HepG2 (cell line): ENCODE results near the gene NTN4. TPM values are rescaled to one million over a fixed set of nuclear protein-coding genes. Genes with fewer than 3 reads are reported as not detected.
"Not testable (repeated sequence)": the region's sequence is repeated elsewhere in the genome, so short reads cannot be mapped to it uniquely, and the experiment has no call there.

Source experiments
- ATAC-seq: fragments of 200-7000 bp; cut with Tn5 transposase; 3 replicates; pipeline ENCODE4 v1.9.1; 2020; ENCODE audit warnings: mild to moderate bottlenecking, moderate library complexity
- BruUV-seq: library from RNA; stranded (reverse); fragments of 400-500 nt; replicated peaks from 2 replicates; lab custom pipeline; 2021; lab: Mats Ljungman, UMichigan
- CTCF ChIA-PET: fragments of 300-600 bp; formaldehyde crosslinking; extraction: SDS; loops from one replicate; lab custom pipeline; 2021; ENCODE audit warnings: low total read pairs, inconsistent platforms, low intra/inter-chr PET ratio; lab: Yijun Ruan, JAX
- POLR2A ChIA-PET: fragments of 350-600 bp; sonication (Branson Sonifier 250); formaldehyde crosslinking; loops from one replicate; lab custom pipeline; 2020; ENCODE audit warnings: antibody characterized with exemption, inconsistent platforms; lab: Yijun Ruan, JAX
- DNase-seq: peaks from one replicate; pipeline ENCODE4 v3.0.0-alpha.2; 2015; ENCODE audit warnings: low spot score
- FAIRE-seq: peaks from 3 replicates; lab custom pipeline; 2011; peaks lifted over from hg19 to GRCh38; lab: Jason Lieb, UNC
- H2AFZ ChIP-seq: one replicate; pipeline ENCODE4 v1.6.1; 2011; ENCODE audit warnings: low read length, inconsistent platforms
- H3K27ac ChIP-seq: fragments of 300-600 bp; 3 replicates; pipeline ENCODE4 v1.8.0; 2011; ENCODE audit warnings: mixed run types, mild to moderate bottlenecking, mixed read lengths, low read length, inconsistent platforms; ENCODE audit not compliant: insufficient read depth; ENCODE audit errors: extremely low read length
- H3K27me3 ChIP-seq, 2 experiments: fragments of 200-600 bp in 1 of 2; 2 replicates in 1 of 2; 3 replicates in 1 of 2; pipeline versions ENCODE4 v1.6.0 to v1.8.0; 2011; ENCODE audit warnings: low read length in 2 of 2, mild to moderate bottlenecking in 2 of 2, moderate library complexity in 2 of 2, inconsistent platforms in 1 of 2; ENCODE audit not compliant: insufficient read depth in 2 of 2, control insufficient read depth in 1 of 2
- H3K36me3 ChIP-seq, 2 experiments: fragments of 200-600 bp in 1 of 2; replicated peaks in 1 of 2; 2 replicates in 1 of 2; 3 replicates in 1 of 2; pipeline versions ENCODE4 v1.5.1 to v1.8.0; 2011; ENCODE audit warnings: low read length in 2 of 2, inconsistent platforms in 1 of 2; ENCODE audit not compliant: insufficient read depth in 2 of 2, control insufficient read depth in 1 of 2
- H3K4me1 ChIP-seq: 2 replicates; pipeline ENCODE4 v1.5.1; 2012; ENCODE audit warnings: low read length, inconsistent platforms; ENCODE audit not compliant: insufficient read depth
- H3K4me2 ChIP-seq: 2 replicates; pipeline ENCODE4 v1.6.0; 2011; ENCODE audit warnings: low read depth, low read length, inconsistent platforms
- H3K4me3 ChIP-seq, 3 experiments: fragments of 200-600 bp in 1 of 3; sonication (generic), shearing (Covaris generic) in 1 of 3; replicated peaks in 1 of 3; 2 replicates each; pipeline ENCODE4 v1.5.1; 2011 to 2016; ENCODE audit warnings: low read length in 3 of 3, inconsistent platforms in 2 of 3, low read depth in 2 of 3, mild to moderate bottlenecking in 2 of 3, control low read depth in 1 of 3, mixed read lengths in 1 of 3; ENCODE audit not compliant: insufficient read depth in 1 of 3
- H3K79me2 ChIP-seq: one replicate; pipeline ENCODE4 v1.6.1; 2011; ENCODE audit warnings: low read length, inconsistent platforms; ENCODE audit not compliant: insufficient read depth
- H3K9ac ChIP-seq: 2 replicates; pipeline ENCODE4 v1.6.0; 2011; ENCODE audit warnings: mild to moderate bottlenecking, low read depth, low read length, inconsistent platforms; ENCODE audit not compliant: insufficient read depth
- H3K9me3 ChIP-seq: 2 replicates; pipeline ENCODE4 v1.5.1; 2012; ENCODE audit warnings: mild to moderate bottlenecking, low read length
- H4K20me1 ChIP-seq: 2 replicates; pipeline ENCODE4 v1.6.0; 2011; ENCODE audit warnings: inconsistent platforms, mild to moderate bottlenecking, low read length, moderate library complexity; ENCODE audit not compliant: insufficient read depth
- FOXC1 ChIP-seq: sonication (generic); formaldehyde crosslinking; IDR thresholded peaks from 2 replicates; pipeline ENCODE4 v1.8.0; 2022; ENCODE audit warnings: mild to moderate bottlenecking, missing genetic modification reagents, borderline replicate concordance
- HNF1B ChIP-seq: sonication (generic); formaldehyde crosslinking; IDR thresholded peaks from 2 replicates; pipeline ENCODE4 v1.5.1; 2020; ENCODE audit warnings: mild to moderate bottlenecking, moderate library complexity, missing genetic modification reagents
- HOXA5 ChIP-seq: sonication (generic); formaldehyde crosslinking; IDR thresholded peaks from 2 replicates; pipeline ENCODE4 v1.4.0; 2020; ENCODE audit warnings: missing genetic modification reagents
- MBNL3 ChIP-seq: fragments of 250-450 bp; sonication (Bioruptor Pico); conservative IDR thresholded peaks from 2 replicates; pipeline ENCODE4 v1.8.0; 2022; ENCODE audit warnings: mild to moderate bottlenecking, inconsistent platforms
- ZNF230 ChIP-seq: sonication (generic); formaldehyde crosslinking; IDR thresholded peaks from 2 replicates; pipeline ENCODE4 v1.4.0; 2020; ENCODE audit warnings: mild to moderate bottlenecking, missing genetic modification reagents
- ZNF331 ChIP-seq: sonication (generic); formaldehyde crosslinking; IDR thresholded peaks from 2 replicates; pipeline ENCODE4 v1.4.0; 2020; ENCODE audit warnings: missing genetic modification reagents
- ZNF337 ChIP-seq: sonication (generic); formaldehyde crosslinking; IDR thresholded peaks from 2 replicates; pipeline ENCODE4 v1.5.1; 2020; ENCODE audit warnings: missing genetic modification reagents, low read depth, mild to moderate bottlenecking, borderline replicate concordance
- ZNF503 ChIP-seq: sonication (generic); formaldehyde crosslinking; IDR thresholded peaks from 2 replicates; pipeline ENCODE4 v1.4.0; 2020; ENCODE audit warnings: missing genetic modification reagents
- ZNF543 ChIP-seq: sonication (generic); formaldehyde crosslinking; IDR thresholded peaks from 2 replicates; pipeline ENCODE4 v1.4.0; 2020; ENCODE audit warnings: mild to moderate bottlenecking, missing genetic modification reagents
- ZNF557 ChIP-seq: sonication (generic); formaldehyde crosslinking; IDR thresholded peaks from 2 replicates; pipeline ENCODE4 v1.4.0; 2020; ENCODE audit warnings: missing genetic modification reagents
- ZNF564 ChIP-seq: sonication (generic); formaldehyde crosslinking; IDR thresholded peaks from 2 replicates; pipeline ENCODE4 v1.8.1; 2023; ENCODE audit warnings: mild to moderate bottlenecking, missing genetic modification reagents
- ZNF790 ChIP-seq: sonication (generic); formaldehyde crosslinking; IDR thresholded peaks from 2 replicates; pipeline ENCODE4 v1.8.0; 2022; ENCODE audit warnings: missing genetic modification reagents, mild to moderate bottlenecking, borderline replicate concordance
- WGBS: methylation state at CpG from one replicate; pipeline ENCODE4 v1.1.6; 2017; ENCODE audit warnings: low lambda C conversion rate; 5-methylcytosine and 5-hydroxymethylcytosine counted together
- in situ Hi-C: cut with HindIII; loops from 2 replicates; pipeline ENCODE4 v1.10.0; 2017; ENCODE audit warnings: low pct_unique_long_range_greater_than_20kb; ENCODE audit not compliant: extremely low pct_ligation_motif_present
- intact Hi-C: fragments of 100-400 bp; cut with micrococcal nuclease; formaldehyde crosslinking; loops from one replicate; pipeline ENCODE4 v1.10.0; 2022; ENCODE audit not compliant: unreplicated experiment
- polyA plus RNA-seq, 8 experiments: library from polyadenylated mRNA; depleted of rRNA in 3 of 8; stranded (reverse) in 7 of 8; unstranded in 1 of 8; fragments of >200 nt; fragmentation: Illumina TruSeq in 4 of 8; extraction: Trizol in 4 of 8; gene quantifications; 2 replicates each; pipeline versions ENCODE4 v1.2.1 to v1.2.3, GENCODE V29; 2011 to 2016; ENCODE audit warnings: low read depth in 4 of 8, missing spikeins in 1 of 8, mixed read lengths in 1 of 8; ENCODE audit not compliant: insufficient read depth in 1 of 8
- total RNA-seq, 5 experiments: library from RNA; depleted of rRNA; stranded (reverse); fragments of >200 nt; fragmentation: Illumina TruSeq; extraction: Trizol; gene quantifications; 2 replicates each; pipeline ENCODE4 v1.2.3, GENCODE V29; 2016; ENCODE audit warnings: low read depth in 1 of 5

Gene NTN4
- total and polyA plus RNA-seq, 2 of the 13 experiments (the other 11 are each of a cell fraction or from before 2014, with no cell fraction given), result 7.8 to 11.5 TPM

GRCh38 chr12:95736631-95737030, 53.9 kb downstream of the NTN4 start:
- in situ Hi-C loops, result no loop called here
- no peaks in the 10 kb centered on the region for H3K27me3 ChIP-seq
- TF ChIP-seq ZNF230 (CRISPR knock-in tag), result no peak
- no peak for TF ChIP-seq ZNF564 (CRISPR knock-in tag)
- TF ChIP-seq ZNF337 (CRISPR knock-in tag), result no peak
- no peak for TF ChIP-seq ZNF503 (CRISPR knock-in tag)
- no peak for TF ChIP-seq ZNF543 (CRISPR knock-in tag)
- TF ChIP-seq ZNF790 (CRISPR knock-in tag), result no peak
- TF ChIP-seq HOXA5 (CRISPR knock-in tag), result no peak
- TF ChIP-seq HNF1B, result no peak
- TF ChIP-seq MBNL3, result no peak
- TF ChIP-seq ZNF331 (CRISPR knock-in tag), result no peak
- no peak for TF ChIP-seq FOXC1
- no peak for TF ChIP-seq ZNF557 (CRISPR knock-in tag)
- TF ChIP-seq, all 625 proteins: peak for 0
- ChIA-PET POLR2A (no interaction called here), CTCF (no interaction called here)
- H3K4me2 ChIP-seq, result no peak overlapping the region
- no peak overlapping the region for H3K4me3 ChIP-seq
- H4K20me1 ChIP-seq, result no peaks in the 10 kb centered on the region
- BruUV-seq, result no TSS peak
- DNase-seq (no peak), ATAC-seq (no peak), FAIRE-seq (no peak)
- peaks cover 0 to 1% of the 10 kb centered on the region in 2 experiments; a peak in 1 of 5 replicates for H3K36me3 ChIP-seq
- no peak overlapping the region for H3K9ac ChIP-seq
- no peaks in the 10 kb centered on the region for H3K79me2 ChIP-seq
- no peaks in the 10 kb centered on the region for H3K9me3 ChIP-seq
- no peak overlapping the region for H3K27ac ChIP-seq
- H2AFZ ChIP-seq, result no peak overlapping the region
- intact Hi-C loops, result no loop called here
- WGBS, result 94% methylated on average over 2 of the region's 2 CpGs
- H3K4me1 ChIP-seq, result peaks cover 35% of the 10 kb centered on the region

GRCh38 chr12:95735728-95736127, 54.8 kb downstream of the NTN4 start:
- ATAC-seq, H3K4me3 ChIP-seq, H3K79me2 ChIP-seq, H3K36me3 ChIP-seq, H2AFZ ChIP-seq, FAIRE-seq, DNase-seq, H3K27me3 ChIP-seq, H3K9me3 ChIP-seq, intact Hi-C loops, POLR2A ChIA-PET, H3K27ac ChIP-seq, CTCF ChIA-PET, H3K4me2 ChIP-seq, H4K20me1 ChIP-seq, H3K9ac ChIP-seq, BruUV-seq, in situ Hi-C loops: not testable (repeated sequence)
- WGBS, result 98% methylated on average over 5 of the region's 5 CpGs
- peaks cover 34% of the 10 kb centered on the region for H3K4me1 ChIP-seq
